ENCODE measurements around the gene GPX2. TPM values are rescaled to one million over a fixed set of nuclear protein-coding genes. Genes with fewer than 3 reads are reported as not detected.

The GPX2 gene
- total RNA-seq, result not detected in 2 replicates

GRCh38 chr14:64942531-64943111 is at the start of gene GPX2:
Gene GPX2 (minus strand): TSS chr14:64942745. CDS start chr14:64942726, 19 bp downstream.

GRCh38 chr14:64986648-64987437 is 44.3 kb upstream of the GPX2 start, which contains the start of gene FNTB:
Gene FNTB (plus strand): TSS chr14:64986895. CDS start chr14:64986954, 59 bp downstream.

GRCh38 chr14:64971943-64972791 is 29.6 kb upstream of the GPX2 start, which contains the start of gene RAB15:
Gene RAB15 (minus strand): TSS chr14:64972336. CDS start chr14:64972076, 260 bp downstream.

GRCh38 chr14:64914237-64915028 is 28.1 kb downstream of the GPX2 start, which contains the start of gene CHURC1:
Gene CHURC1 (plus strand): TSS chr14:64914455. CDS start chr14:64914496, 41 bp downstream.

Other genes starting within 250 kb of the GPX2 start
- gene PLEKHG3, start 238.3 kb downstream of the GPX2 start, total RNA-seq, result 0.79 and 1.5 TPM in 2 replicates
- gene SPTB, start 62.8 kb downstream of the GPX2 start, total RNA-seq, result not detected in 2 replicates
- gene CHURC1, start 28.3 kb downstream of the GPX2 start, total RNA-seq, result 48.7 and 52.3 TPM in 2 replicates
- 11.4 and 13.3 TPM in 2 replicates for gene RAB15, start 29.6 kb upstream of the GPX2 start, total RNA-seq
- 16.0 and 17.7 TPM in 2 replicates for gene FNTB, start 44.1 kb upstream of the GPX2 start, total RNA-seq
- 41.8 and 52.8 TPM in 2 replicates for gene MAX, start 159.8 kb upstream of the GPX2 start, total RNA-seq